Inflammatory macrophage (primary cell): ENCODE results near the gene TMEFF2.
"Not testable (repeated sequence)": the region's sequence is repeated elsewhere in the genome, so short reads cannot be mapped to it uniquely, and the experiment has no call there.

Source experiments
- DNase-seq, 2 donors: peaks; one replicate each; pipeline ENCODE4 v3.0.0-alpha.2; 2020 to 2022

The TMEFF2 gene

DNA sequence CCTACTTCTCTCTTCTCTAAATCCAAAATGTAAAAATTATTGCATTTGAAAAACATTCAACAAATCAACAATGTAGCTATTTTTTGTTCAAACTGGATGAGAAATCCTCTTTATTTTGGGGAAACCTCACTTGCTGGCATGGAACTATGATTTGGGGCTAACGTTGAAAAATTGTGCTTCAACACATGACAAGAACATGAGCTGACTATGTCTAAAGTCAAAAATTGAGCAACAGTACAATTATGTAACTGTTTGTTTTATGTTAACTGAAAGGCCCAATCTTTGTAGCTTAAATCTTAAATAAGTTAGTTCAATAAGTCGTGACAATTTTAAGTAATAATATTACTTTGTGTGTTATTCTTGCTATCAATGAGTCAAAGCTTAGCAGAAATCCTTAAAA is 67.3 kb downstream of the TMEFF2 start:
- peak; percentile 11 to 45 for DNase-seq

DNA sequence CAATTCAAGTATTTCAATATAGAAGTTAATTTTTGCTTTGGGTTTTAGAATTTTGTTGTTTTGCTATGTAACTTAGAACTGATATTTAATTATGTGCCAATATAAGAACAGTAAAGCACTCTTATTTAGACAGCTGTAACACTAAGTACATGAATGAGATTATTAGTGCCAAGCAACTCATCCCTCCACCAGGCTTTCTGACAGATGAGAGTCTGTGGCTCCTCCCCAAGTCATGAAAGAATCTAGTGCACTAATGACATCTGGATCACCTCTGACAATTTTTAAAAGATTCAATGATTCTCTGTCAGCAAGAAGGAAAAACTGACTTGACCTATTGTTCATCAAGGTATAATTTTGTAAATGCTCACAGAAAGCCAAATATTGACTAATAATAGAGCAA is 67.8 kb downstream of the TMEFF2 start:
- DNase-seq = no peak

DNA sequence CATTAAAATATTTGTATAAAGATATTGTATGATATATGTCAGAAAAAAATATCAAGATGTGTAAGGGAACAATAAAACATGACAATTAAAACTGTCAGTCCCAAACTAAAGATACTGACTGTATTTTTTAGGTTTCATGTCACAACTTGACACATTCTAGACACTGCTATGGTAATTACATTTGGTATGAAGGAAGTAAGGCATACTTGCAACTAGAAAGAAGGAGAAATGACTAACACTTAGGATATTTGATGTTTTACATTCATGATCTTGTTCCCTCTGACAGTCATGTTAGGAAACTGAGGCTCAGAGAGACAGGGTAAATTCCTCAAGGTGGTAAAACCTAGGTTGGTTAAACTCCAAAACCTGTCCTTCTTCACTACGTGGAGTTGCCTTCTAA is 68.3 kb downstream of the TMEFF2 start:
- no peak for DNase-seq

- DNase-seq = no peak
These were observed 70.2 kb downstream of the TMEFF2 start for GRCh38 chr2:192124571-192124970.

DNA sequence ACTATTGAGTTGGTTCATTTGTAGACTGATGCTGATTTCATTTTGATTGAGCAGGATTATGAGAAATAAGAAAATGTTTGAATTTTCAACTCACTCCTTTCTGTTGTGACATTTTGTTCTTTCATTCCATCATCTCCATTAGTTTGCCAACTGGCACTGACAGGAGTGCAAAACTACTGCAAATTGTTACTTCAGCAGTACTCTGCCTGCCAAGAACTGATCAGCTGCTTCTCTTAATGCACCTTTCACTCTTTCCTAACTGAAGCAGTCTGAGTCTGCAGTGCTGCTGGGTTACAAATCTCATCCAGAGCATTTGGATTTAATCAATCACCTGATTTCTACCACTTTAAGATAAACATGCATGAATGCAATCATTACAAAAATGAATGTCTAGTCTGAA is 70.9 kb downstream of the TMEFF2 start:
- DNase-seq = no peak

- DNase-seq = no peak
These were observed 71.8 kb downstream of the TMEFF2 start for GRCh38 chr2:192122946-192123345.

GRCh38 chr2:192122141-192122540 is 72.6 kb downstream of the TMEFF2 start:
- no peak for DNase-seq

DNA sequence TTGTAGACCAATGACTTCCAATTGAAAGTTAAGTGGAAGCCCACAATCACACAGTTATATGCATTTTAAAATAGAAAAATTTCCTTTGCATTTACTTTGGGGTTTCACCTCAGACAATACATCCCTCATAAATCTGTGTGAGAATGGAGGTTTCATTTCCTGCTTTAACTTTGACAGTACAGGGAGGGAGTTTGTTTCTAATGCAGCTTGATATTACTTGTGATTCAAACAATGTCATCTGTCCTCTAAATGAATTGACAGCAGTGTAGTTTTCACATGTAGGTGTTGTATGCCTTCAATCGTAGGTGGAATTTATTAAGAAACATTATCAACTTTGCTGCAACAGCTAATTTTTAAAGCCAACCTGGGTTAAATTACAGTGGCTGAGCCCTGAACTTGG is 75.2 kb downstream of the TMEFF2 start:
- no peak for DNase-seq

DNA sequence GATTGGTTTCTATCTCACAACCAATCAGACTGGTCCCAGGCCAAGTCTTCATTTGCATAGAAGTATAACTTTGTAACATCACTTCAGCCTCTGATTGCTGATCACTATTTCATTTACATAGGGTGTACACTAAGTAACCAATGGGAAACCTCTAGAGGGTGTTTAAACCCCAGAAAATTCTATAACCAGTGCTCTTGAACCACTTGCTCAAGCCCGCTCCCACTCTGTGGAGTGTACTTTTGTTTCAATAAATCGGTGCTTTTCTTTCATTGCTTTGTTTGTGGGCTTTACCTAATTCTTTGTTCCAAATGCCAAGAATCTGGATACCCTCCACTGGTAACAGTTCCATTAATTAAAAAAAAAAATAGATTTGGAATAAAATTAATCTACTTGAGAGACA is 77.0 kb downstream of the TMEFF2 start:
- no peak for DNase-seq

- DNase-seq = not testable (repeated sequence)
These were observed 83.2 kb downstream of the TMEFF2 start for GRCh38 chr2:192111536-192111935.

- no peak for DNase-seq
These were observed 95.0 kb downstream of the TMEFF2 start for GRCh38 chr2:192099742-192100141.

GRCh38 chr2:192098814-192099491 is 95.8 kb downstream of the TMEFF2 start:
- no peak for DNase-seq

- no peak for DNase-seq
These were observed 103.3 kb downstream of the TMEFF2 start for GRCh38 chr2:192091476-192091875.

DNA sequence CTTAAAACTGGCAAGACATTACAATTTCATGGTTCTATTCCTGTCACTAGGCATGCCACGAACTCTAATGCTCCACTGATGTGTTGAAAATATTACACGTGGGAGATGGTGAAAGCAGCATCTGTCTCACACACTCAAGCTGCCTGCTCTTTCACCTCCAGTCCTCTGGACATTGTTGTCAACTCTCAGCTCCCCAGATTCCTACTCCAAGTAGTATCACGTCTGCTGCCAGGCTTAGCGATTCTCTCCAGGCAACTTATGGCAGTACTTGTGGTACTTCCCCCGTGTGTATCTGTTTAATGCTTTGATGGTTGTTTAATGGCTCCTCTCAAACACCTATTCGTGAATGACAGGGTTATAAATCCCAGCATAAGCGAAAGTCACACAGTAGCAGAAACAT is 103.8 kb downstream of the TMEFF2 start:
- no peak for DNase-seq

- DNase-seq = no peak
These were observed 107.3 kb downstream of the TMEFF2 start for GRCh38 chr2:192087398-192087958.

GRCh38 chr2:192082121-192082520 is 112.6 kb downstream of the TMEFF2 start:
- no peak for DNase-seq

GRCh38 chr2:192080096-192080495 is 114.6 kb downstream of the TMEFF2 start:
- not testable (repeated sequence) for DNase-seq

DNA sequence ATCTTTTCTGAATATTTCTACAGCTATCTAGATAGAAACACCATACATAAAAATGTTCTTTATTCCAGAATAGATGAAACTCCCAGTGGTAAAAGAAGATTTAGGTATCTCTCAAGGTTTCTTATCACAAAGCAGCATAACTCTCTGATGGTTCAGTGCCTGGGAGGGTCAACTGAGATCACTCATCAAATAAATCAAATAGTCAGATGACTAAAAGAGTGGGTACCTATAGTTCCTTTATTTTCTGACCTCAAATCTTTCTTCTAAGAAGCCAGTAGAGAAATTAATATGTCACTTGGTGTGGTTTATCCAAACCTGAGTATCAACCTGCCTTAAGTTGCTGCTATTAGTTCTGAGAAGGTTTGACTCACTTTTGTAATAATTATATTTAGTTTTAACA is 120.9 kb downstream of the TMEFF2 start:
- DNase-seq = no peak

DNA sequence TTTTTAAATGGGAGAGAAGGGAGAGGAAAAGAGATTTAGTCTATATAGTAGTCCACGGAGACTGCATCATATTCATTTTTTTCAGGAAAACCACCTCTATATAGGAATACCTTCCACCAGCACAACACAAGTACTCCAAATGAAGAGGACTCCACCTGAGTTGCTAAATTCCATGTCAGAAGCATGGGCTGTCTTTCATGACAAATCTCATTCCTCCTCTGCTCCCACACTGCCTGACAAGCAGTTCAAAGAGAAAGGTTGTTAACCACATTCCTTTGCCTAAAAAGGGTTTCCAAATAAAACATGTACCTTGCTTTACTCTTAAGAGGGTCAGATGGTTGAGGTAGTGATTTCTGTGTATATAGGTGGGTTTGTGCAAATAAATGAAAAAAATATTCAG is 122.0 kb downstream of the TMEFF2 start:
- no peak for DNase-seq

DNA sequence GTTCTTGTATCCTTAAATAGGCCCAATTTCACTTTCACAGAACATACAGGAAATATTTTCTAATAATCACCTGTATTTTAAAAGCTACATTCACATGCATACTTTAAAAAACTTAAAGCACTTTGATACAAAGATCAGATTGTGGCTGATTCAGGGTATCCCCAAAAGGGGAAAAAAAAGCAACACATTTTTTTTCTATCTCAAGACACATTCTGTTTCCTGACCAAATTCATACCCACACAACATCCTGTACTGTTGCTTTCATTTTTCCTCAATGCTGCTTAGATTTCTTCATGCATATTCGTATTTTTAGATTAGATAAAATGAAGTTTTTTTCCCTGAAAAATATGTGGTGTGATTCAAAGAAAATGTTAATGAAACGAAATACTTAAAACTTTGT is 122.5 kb downstream of the TMEFF2 start:
- DNase-seq = no peak

DNA sequence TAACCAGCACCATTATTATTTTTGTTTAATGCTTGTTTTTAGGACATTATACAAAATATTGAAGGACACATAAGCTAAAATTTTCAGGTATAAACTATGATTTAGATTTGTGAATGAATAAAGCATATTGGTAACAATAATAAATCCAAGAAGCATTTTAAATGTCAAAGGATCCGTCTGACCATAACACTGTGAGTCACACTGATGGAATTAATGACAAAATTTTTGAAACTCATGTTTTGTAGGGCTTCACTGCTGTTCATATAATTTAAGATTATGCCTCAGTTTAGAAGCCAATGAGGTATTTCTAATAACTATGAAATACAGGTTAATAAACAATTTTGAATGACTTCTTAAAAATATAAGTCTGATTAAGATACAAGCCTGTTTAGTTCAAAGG is 124.6 kb downstream of the TMEFF2 start:
- no peak for DNase-seq

DNA sequence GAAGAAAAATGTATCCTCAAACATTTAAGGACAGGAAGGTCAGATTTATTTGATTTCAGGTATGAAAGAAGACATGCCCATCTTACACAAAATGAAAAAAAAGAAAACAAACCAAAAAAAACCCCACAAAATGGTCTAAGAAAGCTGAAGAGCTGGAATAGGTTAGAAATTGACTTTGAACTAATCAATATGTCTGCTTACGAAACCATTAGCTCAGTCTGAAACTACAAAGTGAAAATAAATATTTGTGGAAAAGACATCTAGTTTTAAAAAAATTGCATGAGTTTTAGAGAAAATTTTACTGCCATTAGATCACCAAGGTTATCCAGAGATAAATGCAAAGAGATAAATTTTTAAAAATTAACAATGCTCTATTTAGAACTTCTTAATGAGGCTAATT is 125.3 kb downstream of the TMEFF2 start:
- no peak for DNase-seq

GRCh38 chr2:192068966-192069365 is 125.8 kb downstream of the TMEFF2 start:
- DNase-seq = no peak

DNA sequence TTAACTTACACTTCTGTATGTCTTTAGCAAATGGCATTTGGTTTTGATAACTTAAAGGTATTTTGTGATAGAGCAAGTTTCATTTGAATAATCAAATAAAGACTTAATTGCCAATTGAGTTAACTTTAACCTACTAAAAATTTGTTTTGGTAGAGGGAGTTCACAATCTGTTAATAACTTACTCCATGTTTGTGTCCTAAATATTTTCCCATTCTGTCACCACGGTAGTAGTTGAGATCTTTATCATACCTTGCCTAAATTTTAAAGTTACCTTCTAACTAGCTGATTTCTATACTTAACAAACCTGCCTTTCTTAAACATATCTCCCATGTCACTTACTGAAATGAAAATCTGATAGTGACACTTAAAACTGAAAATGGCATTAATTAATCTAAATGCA is 127.1 kb downstream of the TMEFF2 start:
- DNase-seq = no peak

DNA sequence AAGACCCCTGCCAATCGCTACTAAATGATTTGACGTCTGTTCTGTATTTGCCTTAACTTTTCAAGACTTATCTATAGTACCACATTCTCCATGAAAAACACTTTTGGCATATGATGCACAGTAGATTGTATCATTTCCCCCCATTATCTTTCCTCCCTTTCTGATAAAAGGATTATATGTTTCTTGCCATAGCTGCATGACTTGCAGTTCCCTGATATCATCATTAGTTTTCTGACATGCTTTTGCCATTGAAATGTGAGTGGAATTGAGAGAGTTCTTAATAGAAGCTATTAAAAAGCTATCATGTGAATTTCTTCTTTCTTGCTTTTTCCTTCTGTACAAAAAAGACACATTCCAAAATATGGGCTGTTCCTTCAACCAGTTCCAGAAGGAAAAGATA is 130.3 kb downstream of the TMEFF2 start:
- no peak for DNase-seq
